GM12891 (cell line): ENCODE data around the gene LAT.

ENCODE experiments used
- POLR2A ChIP-seq: IDR thresholded peaks from 2 replicates; pipeline ENCODE4 v1.6.1; 2011; ENCODE audit warnings: low read depth, low read length, control low read depth
- POLR2AphosphoS5 ChIP-seq: IDR thresholded peaks from 2 replicates; pipeline ENCODE4 v1.6.1; 2011; ENCODE audit warnings: low read depth, low read length, control low read depth
- POU2F2 ChIP-seq: IDR thresholded peaks from 2 replicates; pipeline ENCODE4 v1.6.1; 2011; ENCODE audit warnings: low read depth, mild to moderate bottlenecking, control low read depth, low read length, moderate library complexity
- SPI1 ChIP-seq: IDR thresholded peaks from 2 replicates; pipeline ENCODE4 v1.6.1; 2011; ENCODE audit warnings: low read depth, low read length, control low read depth
- TAF1 ChIP-seq: IDR thresholded peaks from 2 replicates; pipeline ENCODE4 v1.6.1; 2011; ENCODE audit warnings: low read depth, low read length, control low read depth

GRCh38 chr16:28987170-28987853 is 2.5 kb downstream of the LAT start:
- TF ChIP-seq TAF1 (no peak), POLR2A (no peak), POLR2AphosphoS5 (no peak), SPI1 (no peak), POU2F2 (no peak)
